Superior temporal gyrus (tissue), 1 donor: ENCODE results near the gene FAM193B.
A peak's percentile ranks its signal among the peaks of the same experiment; 100 is the strongest.
"Not testable (repeated sequence)": the region's sequence is repeated elsewhere in the genome, so short reads cannot be mapped to it uniquely, and the experiment has no call there.

Experiments
- DNase-seq: peaks from one replicate; pipeline ENCODE4 v3.0.0-alpha.2; 2016; ENCODE audit errors: extremely low spot score

The FAM193B gene

DNA sequence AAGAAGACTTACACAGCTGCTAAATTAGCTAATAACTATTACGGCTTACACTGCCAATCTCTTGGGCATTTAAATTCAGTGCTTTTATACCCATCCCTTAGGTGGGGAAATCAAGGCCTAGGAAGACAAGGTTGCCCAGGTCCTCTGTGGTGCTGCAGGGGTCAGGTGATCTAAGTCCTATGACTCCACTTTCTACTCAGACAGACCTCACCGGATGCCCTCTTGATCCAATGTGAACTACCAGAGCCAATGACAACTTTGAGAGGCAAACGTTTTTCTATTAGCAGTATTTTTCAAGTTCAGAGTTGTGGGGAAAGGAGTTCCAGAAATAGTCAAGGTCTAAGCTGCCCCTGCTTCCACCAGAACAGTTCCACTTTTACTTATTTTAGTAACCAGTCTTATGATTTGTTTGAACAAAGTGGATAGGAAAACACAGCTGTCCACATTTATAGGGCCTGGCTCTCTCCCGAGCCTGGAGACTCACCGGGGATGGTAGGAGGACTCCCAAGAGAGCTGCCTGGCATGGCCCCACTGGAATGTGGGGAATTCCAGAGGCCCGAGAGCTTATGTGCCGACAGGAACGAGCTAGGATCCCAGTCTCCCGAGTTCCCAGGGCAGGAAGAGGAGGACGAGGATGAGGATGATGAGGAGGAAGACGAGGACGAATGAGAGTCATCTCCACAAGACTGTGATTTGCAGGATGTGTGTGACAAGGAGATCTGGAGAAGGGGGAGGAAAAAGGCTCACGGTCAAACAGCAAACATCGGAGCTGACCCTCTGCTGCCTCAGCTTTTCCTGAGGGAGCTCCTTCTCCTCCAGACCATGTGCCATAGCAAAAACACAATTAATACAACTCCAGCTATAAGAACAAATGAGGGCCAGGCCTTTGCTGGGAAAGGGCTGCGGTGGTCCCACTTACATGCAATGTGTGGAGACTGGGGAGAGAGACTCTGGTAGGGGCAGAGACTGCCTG, 16.7 kb downstream of the FAM193B start:
- DNase-seq = peak; percentile 41

GRCh38 chr5:177536386-177536785, 18.0 kb downstream of the FAM193B start:
- no peak for DNase-seq

DNA sequence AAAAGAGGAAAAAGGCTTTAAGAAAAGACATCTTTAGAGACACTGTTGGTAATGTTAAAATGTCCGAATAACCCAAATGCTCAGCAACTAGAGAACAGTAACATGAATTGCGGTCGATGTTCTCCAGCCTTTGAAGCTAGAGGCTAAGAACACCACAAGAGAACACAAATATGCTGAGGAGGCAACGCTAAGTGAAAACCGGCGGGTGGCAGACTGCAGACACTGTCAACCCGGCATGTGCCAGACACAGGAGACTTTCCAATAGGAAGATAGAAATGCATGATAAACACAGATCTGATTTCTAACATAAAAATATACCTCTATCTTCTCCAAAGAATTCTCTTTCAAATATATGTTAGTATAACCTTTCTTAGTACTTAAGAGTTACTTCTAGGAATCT, 19.2 kb downstream of the FAM193B start:
- DNase-seq = peak; percentile 46

GRCh38 chr5:177534433-177534832, 19.9 kb downstream of the FAM193B start:
- DNase-seq = not testable (repeated sequence)

- DNase-seq = no peak
These were observed 23.0 kb downstream of the FAM193B start for GRCh38 chr5:177531209-177531940.

- no peak for DNase-seq
These were observed 23.7 kb downstream of the FAM193B start for GRCh38 chr5:177530638-177531037.

DNA sequence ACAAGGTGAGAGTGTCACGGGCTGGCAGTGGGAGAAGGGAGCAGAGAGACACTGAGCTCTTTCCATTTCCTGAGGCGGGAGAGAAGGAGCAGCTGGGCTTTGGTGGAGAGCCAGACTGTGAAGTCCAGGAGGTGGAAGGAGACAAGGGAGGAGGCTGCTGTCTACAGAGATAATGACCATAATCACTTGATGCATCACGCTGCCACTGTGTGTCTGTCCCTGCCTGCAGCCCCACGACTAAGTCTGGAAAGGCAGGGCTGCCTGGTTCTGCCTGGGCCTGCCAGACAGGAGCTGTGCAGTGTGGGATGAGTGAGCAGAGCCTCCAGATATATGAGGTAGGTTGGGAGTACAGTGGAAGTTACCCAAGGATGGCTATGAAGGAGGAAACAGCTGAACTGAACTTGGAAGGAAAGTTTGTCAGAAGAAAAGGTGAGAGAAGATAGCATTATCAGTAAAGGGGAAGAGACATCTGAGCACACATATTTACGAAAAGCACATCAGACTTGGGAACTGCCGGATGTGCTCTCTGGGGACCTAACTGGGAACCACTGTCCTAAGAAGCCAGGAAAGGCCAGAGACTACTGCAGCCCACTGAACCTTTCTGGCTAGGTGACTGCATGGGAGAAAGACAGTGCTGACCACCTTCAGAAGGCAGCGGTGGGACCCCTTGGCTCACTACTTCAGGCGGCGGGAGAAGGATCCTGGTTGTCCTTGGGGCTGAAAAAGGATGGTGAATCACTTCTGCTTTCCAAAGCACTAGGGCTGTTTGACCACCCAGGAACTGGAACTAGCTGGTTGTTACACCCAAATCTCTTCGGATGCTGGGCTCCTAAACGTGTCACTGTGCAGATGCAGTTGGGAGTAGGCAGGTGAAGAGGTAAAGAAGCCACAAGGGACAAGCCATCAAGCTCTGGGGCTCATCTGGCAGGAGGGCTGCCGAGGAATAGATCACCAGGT, 24.8 kb downstream of the FAM193B start:
- no peak for DNase-seq

DNA sequence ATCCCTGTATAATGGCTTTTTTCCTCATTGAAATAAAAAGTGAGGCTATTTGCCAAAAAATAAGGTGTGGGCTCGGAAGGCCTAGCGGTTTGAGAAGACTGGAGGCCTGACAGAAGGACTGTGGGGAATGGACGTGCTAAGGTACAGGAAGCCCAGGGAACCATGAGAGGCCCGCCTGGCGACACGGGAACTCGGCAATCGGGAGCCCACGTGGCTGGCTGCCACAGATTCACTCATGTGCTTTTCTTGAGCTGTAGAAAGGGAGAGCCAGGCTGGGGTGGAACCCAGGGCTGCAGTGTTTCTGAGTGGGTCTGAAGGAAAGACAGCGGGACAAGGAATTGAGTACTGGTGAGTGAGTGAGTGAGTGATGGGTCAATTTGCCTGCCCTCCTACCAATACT, 25.7 kb downstream of the FAM193B start:
- no peak for DNase-seq

GRCh38 chr5:177527595-177527994, 26.8 kb downstream of the FAM193B start:
- DNase-seq = no peak

DNA sequence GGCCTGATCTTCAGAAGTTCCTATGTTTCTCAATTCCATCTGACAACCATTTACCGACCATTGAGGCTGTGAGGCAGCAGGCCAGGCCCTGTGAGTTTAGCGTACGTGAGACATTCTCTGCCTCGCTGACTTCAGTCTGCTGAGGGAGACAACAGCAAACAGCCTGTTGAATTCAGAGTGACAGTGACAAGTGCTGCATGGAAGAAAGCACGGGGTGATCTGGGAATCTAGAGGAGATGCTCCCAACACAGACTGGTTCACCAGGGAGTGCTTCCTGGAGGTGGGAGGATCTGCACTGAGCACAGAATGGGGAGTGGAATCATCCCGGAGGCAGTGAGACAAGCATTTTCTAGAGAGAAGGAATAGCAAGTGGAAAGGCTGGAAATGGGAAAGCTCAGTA, 27.6 kb downstream of the FAM193B start:
- no peak for DNase-seq

GRCh38 chr5:177526191-177526590, 28.2 kb downstream of the FAM193B start:
- no peak for DNase-seq

- DNase-seq = no peak
These were observed 29.3 kb downstream of the FAM193B start for GRCh38 chr5:177524941-177525655.

DNA sequence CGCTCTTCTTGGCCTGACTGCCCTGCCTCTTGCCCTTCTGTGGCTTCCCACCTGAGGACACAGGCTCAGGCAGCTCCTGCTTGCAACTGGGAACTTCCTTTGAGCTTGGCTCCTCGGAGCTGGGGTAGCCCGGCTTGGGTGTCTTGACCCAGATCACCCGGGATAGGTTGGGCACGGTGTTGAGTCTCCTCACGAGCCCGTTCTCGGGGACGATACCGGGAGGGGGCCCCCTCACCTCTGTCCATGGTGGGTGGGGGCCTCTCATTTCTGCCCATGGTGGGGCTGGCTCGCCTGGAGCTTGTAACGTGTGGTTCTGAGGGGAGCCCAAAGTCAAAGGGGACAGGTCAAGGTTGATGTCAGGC, 29.8 kb downstream of the FAM193B start:
- no peak for DNase-seq

DNA sequence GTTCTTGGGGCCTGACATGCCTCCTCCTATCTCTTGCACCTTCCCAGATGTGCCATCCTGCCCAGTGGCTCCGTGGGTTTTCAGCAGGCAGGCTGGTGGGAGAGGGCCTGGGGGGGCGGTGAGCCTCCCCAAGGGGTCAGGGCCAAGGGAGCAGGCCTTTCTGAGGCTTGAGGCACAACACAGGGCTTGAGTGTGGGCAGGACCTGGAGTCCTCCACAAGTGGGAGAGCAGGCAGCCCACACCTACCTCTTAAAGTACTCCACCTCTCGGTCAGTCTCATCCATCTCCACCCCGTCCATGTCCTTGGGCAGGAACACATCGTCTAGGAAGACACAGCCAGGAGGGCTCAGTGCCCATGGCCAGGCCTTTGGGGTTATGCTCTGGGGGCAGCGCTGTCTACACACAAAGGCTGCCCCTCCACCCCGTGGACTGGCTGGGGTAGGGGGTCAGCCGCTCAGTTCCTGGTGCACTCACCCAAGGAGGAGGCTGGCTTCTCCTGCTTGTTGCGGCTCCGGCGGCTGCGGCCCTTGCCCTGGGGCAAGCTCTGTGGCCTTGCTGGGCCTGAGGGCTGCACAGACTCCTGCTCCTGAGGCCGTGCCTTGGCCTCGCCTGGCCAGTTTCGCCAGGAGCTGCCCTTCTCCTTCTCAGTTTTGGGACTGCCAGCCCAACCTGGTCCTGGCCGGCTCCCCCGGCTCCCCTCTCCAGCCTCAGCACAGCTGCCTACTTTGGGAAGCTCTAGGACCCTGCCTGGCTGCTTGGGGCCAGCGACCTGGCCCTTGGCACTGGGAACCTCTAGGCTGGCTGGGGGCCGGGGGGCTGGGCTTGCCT, 30.4 kb downstream of the FAM193B start:
- DNase-seq = no peak

DNA sequence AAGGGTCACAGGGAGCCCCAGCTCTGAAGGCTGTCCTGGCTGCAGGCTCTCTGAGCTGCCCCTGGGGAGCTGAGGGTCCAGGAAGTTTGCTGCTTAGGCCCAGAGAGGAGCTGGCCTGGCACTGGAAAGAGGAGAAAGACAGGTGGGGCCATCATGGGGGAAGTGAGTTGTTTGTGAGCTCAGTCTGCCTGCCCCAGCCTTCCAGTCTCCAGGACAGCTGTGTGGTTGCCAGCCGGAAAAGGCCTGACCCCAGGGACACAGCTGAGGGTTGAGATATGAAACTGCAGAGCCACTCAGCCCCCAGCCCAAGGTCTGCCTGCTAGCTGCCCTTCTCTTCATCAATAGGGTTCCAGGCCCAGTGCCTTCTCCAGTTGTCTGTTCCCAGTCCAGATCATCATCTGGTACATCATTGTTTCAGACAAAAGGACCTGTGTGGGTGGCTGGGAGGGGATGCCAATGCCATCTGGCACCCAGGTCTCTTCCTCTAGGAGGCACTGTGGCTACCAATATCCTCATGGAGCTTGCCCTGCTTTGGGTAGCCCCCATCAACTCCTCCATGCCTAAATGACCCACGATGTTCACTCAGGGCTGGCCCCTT, 33.3 kb downstream of the FAM193B start:
- DNase-seq = no peak

DNA sequence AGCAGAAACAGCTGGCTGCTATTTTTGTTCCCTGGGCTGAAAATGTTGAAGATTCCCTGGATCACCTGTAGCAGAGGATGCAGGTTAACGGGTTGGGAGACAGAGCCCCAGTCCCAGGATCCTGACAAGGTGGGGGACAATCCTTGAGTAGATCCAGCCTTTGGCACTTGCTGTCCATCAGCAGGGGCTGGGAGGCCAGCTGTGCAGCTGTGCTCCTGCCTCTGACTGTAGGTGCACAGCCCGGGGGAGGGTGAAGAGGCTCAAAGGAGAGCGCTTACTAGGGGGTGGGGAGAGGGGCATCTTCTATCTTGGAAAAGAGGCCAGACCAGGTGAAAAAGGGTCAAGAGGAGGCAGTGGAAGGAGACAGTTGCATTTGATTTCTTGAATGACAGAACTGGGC, 34.1 kb downstream of the FAM193B start:
- no peak for DNase-seq

DNA sequence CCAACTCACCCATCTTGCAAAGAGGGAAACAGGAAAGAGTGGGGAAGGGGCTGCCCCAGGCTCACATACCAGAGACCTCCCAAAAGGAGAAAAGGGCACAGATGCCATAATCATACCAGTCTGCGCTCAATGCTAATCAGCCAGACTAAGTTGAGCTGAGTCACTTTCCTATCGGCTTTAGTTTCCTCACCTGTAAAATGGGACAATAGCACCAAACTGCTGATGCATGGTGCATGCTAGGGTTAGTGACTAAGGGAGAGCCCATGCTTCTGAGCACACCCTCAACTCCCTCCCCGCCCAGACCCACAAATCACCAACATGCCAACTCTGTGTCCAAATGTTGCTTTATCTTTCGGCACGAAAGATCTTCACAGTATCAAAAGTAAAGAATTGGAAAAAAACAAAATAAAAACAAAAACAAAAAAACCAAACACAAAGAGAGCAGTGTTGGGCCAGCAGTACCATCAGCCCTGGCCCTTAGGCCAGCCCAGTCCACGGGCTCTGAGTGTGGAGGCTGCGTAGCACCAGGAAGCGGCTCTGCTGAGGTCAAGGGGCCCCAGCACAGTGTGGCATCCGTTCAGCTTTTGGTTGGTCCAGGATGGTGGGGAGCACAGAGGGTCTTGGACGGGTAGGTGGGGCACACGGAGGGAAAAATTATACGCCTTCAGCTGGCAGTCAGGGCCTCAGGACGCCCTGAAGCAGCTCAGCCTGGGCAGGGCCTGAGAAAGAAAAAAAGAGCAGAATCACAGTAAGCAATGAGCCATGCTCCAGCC, 34.7 kb downstream of the FAM193B start:
- DNase-seq = no peak

DNA sequence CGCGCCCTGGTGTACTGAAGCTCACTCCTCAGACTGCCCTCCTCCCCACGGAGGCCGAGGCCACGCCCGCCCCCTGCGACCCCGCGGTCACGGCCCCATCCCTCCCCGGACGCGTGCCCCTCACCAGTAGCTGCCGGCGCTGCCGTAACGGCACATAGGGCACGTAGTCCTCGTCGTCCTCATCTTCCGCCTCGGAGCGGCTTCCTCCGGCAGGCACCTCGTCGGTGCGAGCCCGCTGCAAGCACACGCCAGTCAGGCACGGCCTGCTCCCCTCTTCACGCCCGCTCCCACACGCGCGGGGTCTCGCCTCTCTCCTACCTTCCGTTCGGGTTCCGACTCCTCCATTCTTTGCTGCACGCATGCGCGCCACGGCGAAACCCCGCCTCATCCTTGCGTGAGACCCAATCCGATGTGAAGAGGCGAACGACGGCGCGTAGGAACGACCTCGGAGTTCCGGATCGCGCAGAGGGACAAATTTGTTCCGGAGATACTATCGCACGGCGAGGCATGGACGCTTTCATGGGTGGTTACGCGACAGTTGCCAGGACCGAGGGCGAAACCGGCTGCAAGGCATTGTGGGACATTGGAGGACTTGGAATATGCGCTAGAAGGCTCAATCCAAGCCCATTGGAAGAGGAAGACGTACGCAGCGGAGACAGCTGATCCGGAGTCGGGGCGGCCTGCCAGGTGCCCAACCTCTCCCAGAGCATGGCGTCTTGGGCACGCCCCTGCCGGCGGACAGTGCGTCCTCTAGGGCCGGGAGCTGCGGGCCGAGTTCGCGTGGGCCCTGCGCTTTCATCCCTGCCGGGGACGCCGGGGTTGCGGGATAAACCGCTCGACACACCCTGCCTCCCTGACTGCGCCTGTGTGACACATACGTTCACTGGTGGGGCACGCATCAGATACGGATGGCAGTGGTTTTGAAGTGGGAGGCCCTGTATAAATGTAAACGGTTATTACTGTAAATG, 37.5 kb downstream of the FAM193B start, which contains the start of gene DDX41:
Gene DDX41, minus strand, starts transcription at position 361 of the 968 bp plus-strand sequence. Its CDS starts 16 bp downstream, at position 345.
- peak; percentile 100 for DNase-seq
